HUDEP-2 (cell line): ENCODE data around the gene KMT2E.
A peak's percentile ranks its signal among the peaks of the same experiment; 100 is the strongest.

Source experiments
- DNase-seq, 76 experiments: peaks; one replicate each; lab custom pipeline; 2025; ENCODE audit not compliant: unreplicated experiment in 76 of 76; lab: John Stamatoyannopoulos, UW

The KMT2E gene

GRCh38 chr7:105060923-105061322, 46.9 kb downstream of the KMT2E start:
- DNase-seq = no peak

- DNase-seq = no peak
These were observed 51.1 kb downstream of the KMT2E start for GRCh38 chr7:105065104-105065503.

- no peak for DNase-seq
These were observed 53.7 kb downstream of the KMT2E start for GRCh38 chr7:105067691-105068090.

- DNase-seq = peak in 17 of 76 experiments; percentile 2 to 55 (median 21)
These were observed 54.9 kb downstream of the KMT2E start for GRCh38 chr7:105068886-105069285.

- no peak for DNase-seq
These were observed 59.1 kb downstream of the KMT2E start for GRCh38 chr7:105073143-105073542.

- no peak for DNase-seq
These were observed 65.3 kb downstream of the KMT2E start for GRCh38 chr7:105079348-105079747.

- no peak for DNase-seq
These were observed 70.6 kb downstream of the KMT2E start for GRCh38 chr7:105084581-105084980.

- no peak for DNase-seq
These were observed 72.8 kb downstream of the KMT2E start for GRCh38 chr7:105086850-105087249.

GRCh38 chr7:105087981-105088380, 74.0 kb downstream of the KMT2E start:
- DNase-seq = no peak

- DNase-seq = no peak
These were observed 74.5 kb downstream of the KMT2E start for GRCh38 chr7:105088456-105088855.

- DNase-seq = no peak
These were observed 81.0 kb downstream of the KMT2E start for GRCh38 chr7:105094966-105095365.

- DNase-seq = no peak
These were observed 82.3 kb downstream of the KMT2E start for GRCh38 chr7:105096306-105096705.

- no peak for DNase-seq
These were observed 83.6 kb downstream of the KMT2E start for GRCh38 chr7:105097619-105098018.

GRCh38 chr7:105098863-105099515, 85.0 kb downstream of the KMT2E start:
- no peak for DNase-seq

GRCh38 chr7:105101864-105102263, 87.9 kb downstream of the KMT2E start:
- no peak for DNase-seq

- DNase-seq = no peak
These were observed 88.8 kb downstream of the KMT2E start for GRCh38 chr7:105102557-105103352.

GRCh38 chr7:105105579-105105978, 91.6 kb downstream of the KMT2E start:
- DNase-seq = no peak

- DNase-seq = no peak
These were observed 92.5 kb downstream of the KMT2E start for GRCh38 chr7:105106473-105106872.

GRCh38 chr7:105107458-105107857, 93.5 kb downstream of the KMT2E start:
- DNase-seq = no peak

- DNase-seq = no peak
These were observed 98.7 kb downstream of the KMT2E start for GRCh38 chr7:105112440-105113418.
